Endothelial cell of umbilical vein (primary cell): ENCODE results near the gene NTN5. TPM values are rescaled to one million over a fixed set of nuclear protein-coding genes. Genes with fewer than 3 reads are reported as not detected.

ENCODE experiments used
- BruUV-seq: library from RNA; stranded (reverse); fragments of 400-500 nt; replicated peaks from 2 replicates; lab custom pipeline; 2021; lab: Mats Ljungman, UMichigan
- CTCF ChIA-PET: fragments of 300-600, 350-600 bp; sonication (Branson Sonifier 250); formaldehyde crosslinking; loops from one replicate; lab custom pipeline; 2021; ENCODE audit warnings: antibody characterized with exemption, inconsistent platforms; lab: Charles Lee
- POLR2A ChIA-PET: fragments of 300-600, 350-600 bp; sonication (Branson Sonifier 250); formaldehyde crosslinking; loops from one replicate; lab custom pipeline; 2021; ENCODE audit warnings: antibody characterized with exemption, inconsistent platforms; lab: Charles Lee
- DNase-seq: peaks from one replicate; pipeline ENCODE4 v3.0.0-alpha.2; 2011; ENCODE audit warnings: low read depth, low spot score
- FAIRE-seq: peaks from 2 replicates; lab custom pipeline; 2011; peaks lifted over from hg19 to GRCh38; lab: Jason Lieb, UNC
- H2AFZ ChIP-seq: 2 replicates; pipeline ENCODE4 v1.6.0; 2012; ENCODE audit warnings: low read depth, low read length, control low read depth, inconsistent platforms
- H3K27ac ChIP-seq: 2 replicates; pipeline ENCODE4 v1.5.1; 2011; ENCODE audit warnings: low read depth, mild to moderate bottlenecking, control low read depth, low read length, moderate library complexity; ENCODE audit not compliant: insufficient read depth
- H3K27me3 ChIP-seq, 2 experiments: 2 replicates each; pipeline versions ENCODE4 v1.6.0 to v1.6.1; 2011; ENCODE audit warnings: low read length in 2 of 2, mixed read lengths in 1 of 2; ENCODE audit not compliant: control insufficient read depth in 2 of 2, insufficient read depth in 2 of 2
- H3K36me3 ChIP-seq, 2 experiments: 2 replicates in 1 of 2; 3 replicates in 1 of 2; pipeline ENCODE4 v1.5.1; 2011; ENCODE audit warnings: low read length in 2 of 2, mild to moderate bottlenecking in 1 of 2, moderate library complexity in 1 of 2; ENCODE audit not compliant: control insufficient read depth in 2 of 2, insufficient read depth in 2 of 2; ENCODE audit errors: extremely low read depth in 1 of 2
- H3K4me1 ChIP-seq: 3 replicates; pipeline ENCODE4 v1.5.1; 2011; ENCODE audit warnings: mild to moderate bottlenecking, low read length; ENCODE audit not compliant: control insufficient read depth, insufficient read depth; ENCODE audit errors: extremely low read depth
- H3K4me2 ChIP-seq: 2 replicates; pipeline ENCODE4 v1.6.1; 2011; ENCODE audit warnings: low read length, control low read depth, mixed read lengths; ENCODE audit not compliant: insufficient read depth
- H3K4me3 ChIP-seq, 3 experiments: fragments of 200-600 bp in 1 of 3; sonication (generic), shearing (Covaris generic) in 1 of 3; replicated peaks in 1 of 3; 2 replicates each; pipeline ENCODE4 v1.5.1; 2011 to 2016; ENCODE audit warnings: control low read depth in 3 of 3, low read length in 3 of 3, mild to moderate bottlenecking in 2 of 3, inconsistent platforms in 1 of 3, low read depth in 1 of 3, moderate library complexity in 1 of 3; ENCODE audit not compliant: insufficient read depth in 1 of 3
- H3K79me2 ChIP-seq: 2 replicates; pipeline ENCODE4 v1.6.0; 2012; ENCODE audit warnings: low read length, inconsistent platforms; ENCODE audit not compliant: control insufficient read depth, insufficient read depth
- H3K9ac ChIP-seq: replicated peaks from 2 replicates; pipeline ENCODE3; 2011; ENCODE audit warnings: low read length, control low read depth; ENCODE audit not compliant: insufficient read depth; ENCODE audit errors: extremely low read depth
- H3K9me1 ChIP-seq: replicated peaks from 3 replicates; pipeline ENCODE4 v1.6.0; 2011; ENCODE audit warnings: mild to moderate bottlenecking, low read length; ENCODE audit not compliant: control insufficient read depth, insufficient read depth; ENCODE audit errors: extremely low read depth
- H3K9me3 ChIP-seq: replicated peaks from 2 replicates; pipeline ENCODE4 v1.5.1; 2012; ENCODE audit warnings: low read length, inconsistent platforms; ENCODE audit not compliant: control insufficient read depth, insufficient read depth
- H4K20me1 ChIP-seq: replicated peaks from 2 replicates; pipeline ENCODE3; 2011; ENCODE audit warnings: mild to moderate bottlenecking, low read length; ENCODE audit not compliant: control insufficient read depth, insufficient read depth; ENCODE audit errors: extremely low read depth
- CTCF ChIP-seq, 2 donors: IDR thresholded peaks; 1 replicate in 1 of 2; 2 replicates in 1 of 2; pipeline ENCODE4 v1.5.1; 2011; ENCODE audit warnings: low read length in 2 of 2, mild to moderate bottlenecking in 2 of 2, moderate library complexity in 2 of 2, control low read depth in 1 of 2, inconsistent platforms in 1 of 2, low read depth in 1 of 2; ENCODE audit not compliant: insufficient read depth in 1 of 2; ENCODE audit errors: extremely low read depth in 1 of 2
- EZH2 ChIP-seq: IDR thresholded peaks from 2 replicates; pipeline ENCODE4 v1.6.1; 2012; ENCODE audit warnings: borderline replicate concordance, low read depth, mild to moderate bottlenecking, moderate library complexity, low read length, inconsistent platforms; ENCODE audit not compliant: severe bottlenecking
- JUN ChIP-seq: IDR thresholded peaks from 2 replicates; pipeline ENCODE4 v1.6.1; 2011; ENCODE audit warnings: borderline replicate concordance, low read depth; ENCODE audit not compliant: insufficient read length, insufficient read depth
- MAX ChIP-seq: IDR thresholded peaks from 2 replicates; pipeline ENCODE4 v1.6.1; 2011; ENCODE audit not compliant: insufficient read depth, insufficient read length
- MYC ChIP-seq: IDR thresholded peaks from one replicate; pipeline ENCODE4 v1.6.1; 2011; ENCODE audit warnings: mild to moderate bottlenecking, low read depth, low read length
- dilution Hi-C: fragments of 300-500 bp; cut with MboI; formaldehyde crosslinking; loops from one replicate; pipeline ENCODE4 v1.15.0; 2019; ENCODE audit warnings: low sequenced_read_pairs; ENCODE audit not compliant: extremely low pct_ligation_motif_present
- intact Hi-C: fragments of 100-400 bp; cut with micrococcal nuclease; formaldehyde crosslinking; loops from one replicate; pipeline ENCODE4 v1.10.0; 2022
- polyA plus RNA-seq, 4 experiments: library from polyadenylated mRNA; depleted of rRNA in 3 of 4; stranded (reverse) in 3 of 4; unstranded in 1 of 4; fragments of >200 nt; gene quantifications; 2 replicates each; pipeline versions ENCODE4 v1.2.1 to v1.2.3, GENCODE V29; 2011 to 2012; ENCODE audit warnings: missing spikeins in 1 of 4
- total RNA-seq: library from RNA; stranded (reverse); gene quantifications from 2 replicates; pipeline ENCODE4 v1.2.3, GENCODE V29; 2021

The NTN5 gene
- total and polyA plus RNA-seq, 2 donors (not counting 3 experiments of a cell fraction or from before 2014, with no cell fraction given), result 0.11 TPM; not detected in 1

- H3K79me2 ChIP-seq, result no peaks in the 10 kb centered on the region
- no peaks in the 10 kb centered on the region for H3K36me3 ChIP-seq
- H3K4me3 ChIP-seq, result no peak overlapping the region
- DNase-seq (no peak), FAIRE-seq (no peak)
- ChIA-PET POLR2A (interaction anchor here (0.6 kb wide), 1 partner anchor 18 kb away, joined by 9 read pairs; no protein-coding TSS in a partner anchor), CTCF (no interaction called here)
- no peak for TF ChIP-seq JUN
- no peak for TF ChIP-seq MAX
- no peak for TF ChIP-seq EZH2
- no peak for TF ChIP-seq MYC
- no peak for TF ChIP-seq CTCF (IDR thresholded peaks at IDR 0.05; ENCODE audit: extremely low read depth in 1 of 2, insufficient read depth in 1 of 2, low read depth in 1 of 2, low read length in 2 of 2)
- no peak overlapping the region for H3K4me2 ChIP-seq
- intact Hi-C loops (loop anchor here (1.0 to 10.0 kb wide), 3 partner anchors 7 to 356 kb away; partner anchors contain the start of genes CA11, GYS1 and RUVBL2), dilution Hi-C loops (no loop called here)
- H3K9me1 ChIP-seq, result no peaks in the 10 kb centered on the region
- H2AFZ ChIP-seq, result no peak overlapping the region
- no peak overlapping the region for H3K27ac ChIP-seq
- H3K9ac ChIP-seq, result no peak overlapping the region
- H4K20me1 ChIP-seq, result no peaks in the 10 kb centered on the region
- H3K27me3 ChIP-seq, result peaks cover 5 to 13% of the 10 kb centered on the region in 2 experiments
- no peaks in the 10 kb centered on the region for H3K9me3 ChIP-seq
- H3K4me1 ChIP-seq, result peaks cover 24% of the 10 kb centered on the region
- BruUV-seq, result no TSS peak
These were observed 33.9 kb downstream of the NTN5 start for GRCh38 chr19:48638831-48639381.
